A204.1 (cell line): ENCODE measurements around the gene EARS2.
"Not testable (repeated sequence)": the region's sequence is repeated elsewhere in the genome, so short reads cannot be mapped to it uniquely, and the experiment has no call there.

Experiments
- FAIRE-seq: peaks from 2 replicates; lab custom pipeline; 2012; peaks lifted over from hg19 to GRCh38; lab: Jason Lieb, UNC

The EARS2 gene

GRCh38 chr16:23556881-23557778 is at the start of gene EARS2, which contains the start of gene UBFD1:
EARS2 (minus strand) TSS chr16:23557350; CDS start chr16:23557343, 7 bp downstream.
UBFD1 (plus strand) TSS chr16:23557727; CDS start chr16:23557743, 16 bp downstream.
- peak; percentile 78 for FAIRE-seq

DNA sequence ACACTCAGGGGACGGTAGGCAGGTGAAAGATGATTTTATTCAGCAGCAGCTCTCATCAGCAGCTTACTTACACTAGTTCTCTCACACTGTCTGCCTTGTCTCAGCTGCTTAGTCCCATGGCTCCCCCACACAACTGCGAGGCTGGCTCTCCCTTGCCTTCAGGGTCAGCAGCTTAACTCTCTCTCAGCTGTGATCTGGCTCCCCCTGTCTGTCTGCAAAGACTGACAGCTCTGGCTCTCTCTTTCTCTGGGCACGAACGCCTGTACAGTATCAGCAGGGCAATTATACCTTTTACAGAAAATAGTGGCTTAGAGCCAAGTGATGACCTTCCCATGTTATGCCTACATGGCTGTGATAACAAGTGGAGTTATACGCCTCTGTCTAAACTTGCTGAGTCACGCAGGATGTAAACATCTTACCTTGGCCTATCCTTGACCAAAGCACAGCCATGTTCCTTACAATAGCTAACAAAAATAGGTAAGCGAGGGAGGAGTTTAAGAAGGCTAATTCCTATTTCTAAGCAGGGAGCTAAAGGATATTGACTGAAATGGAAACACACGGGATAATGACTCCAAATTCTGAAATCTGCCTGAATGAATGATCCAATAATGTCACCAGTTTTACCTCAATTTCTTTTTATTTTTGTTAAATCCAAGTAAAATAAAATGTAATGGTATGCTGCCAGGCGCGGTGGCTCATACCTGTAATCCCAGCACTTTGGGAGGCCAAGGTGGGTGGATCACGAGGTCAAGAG is 40.0 kb upstream of the EARS2 start:
- FAIRE-seq, result no peak

GRCh38 chr16:23595951-23596720 is 39.0 kb upstream of the EARS2 start, which contains the start of gene NDUFAB1:
NDUFAB1 (minus strand) TSS chr16:23596316; CDS start chr16:23596290, 26 bp downstream.
- no peak for FAIRE-seq

- FAIRE-seq, result no peak
Measured at GRCh38 chr16:23595246-23595950, 38.2 kb upstream of the EARS2 start.

DNA sequence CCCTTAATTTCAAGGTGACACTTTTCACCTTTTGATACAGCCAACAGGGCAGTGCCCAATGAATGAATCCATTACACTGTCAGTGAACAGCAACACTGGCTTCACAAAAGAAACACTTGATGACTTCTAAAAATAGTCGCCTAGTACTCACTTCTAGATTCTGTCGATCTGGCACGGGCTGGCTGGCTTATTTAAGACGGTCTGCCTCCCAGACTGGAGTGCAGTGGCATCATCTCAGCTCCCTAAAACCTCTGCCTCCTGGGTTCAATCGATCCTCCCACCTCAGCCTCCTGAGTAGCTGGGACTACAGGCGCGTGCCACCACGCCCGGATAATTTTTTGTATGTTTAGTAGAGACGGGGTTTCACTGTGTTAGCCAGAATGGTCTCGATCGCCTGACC is 37.0 kb upstream of the EARS2 start:
- FAIRE-seq, result no peak

- FAIRE-seq, result no peak
Measured at GRCh38 chr16:23590181-23590580, 33.0 kb upstream of the EARS2 start.

- FAIRE-seq, result no peak
Measured at GRCh38 chr16:23587726-23588125, 30.6 kb upstream of the EARS2 start.

- no peak for FAIRE-seq
Measured at GRCh38 chr16:23584186-23585076, 27.3 kb upstream of the EARS2 start.

DNA sequence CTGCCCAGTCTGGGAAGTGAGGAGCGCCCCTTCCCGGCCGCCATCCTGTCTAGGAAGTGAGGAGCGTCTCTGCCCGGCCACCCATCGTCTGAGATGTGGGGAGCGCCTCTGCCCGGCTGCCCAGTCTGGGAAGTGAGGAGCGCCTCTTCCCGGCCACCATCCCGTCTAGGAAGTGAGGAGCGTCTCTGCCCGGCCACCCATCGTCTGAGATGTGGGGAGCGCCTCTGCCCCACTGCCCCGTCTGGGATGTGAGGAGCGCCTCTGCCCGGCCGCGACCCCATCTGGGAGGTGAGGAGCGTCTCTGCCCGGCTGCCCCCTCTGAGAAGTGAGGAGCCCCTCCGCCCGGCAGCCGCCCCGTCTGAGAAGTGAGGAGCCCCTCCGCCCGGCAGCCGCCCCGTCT is 26.1 kb upstream of the EARS2 start:
- FAIRE-seq, result not testable (repeated sequence)

DNA sequence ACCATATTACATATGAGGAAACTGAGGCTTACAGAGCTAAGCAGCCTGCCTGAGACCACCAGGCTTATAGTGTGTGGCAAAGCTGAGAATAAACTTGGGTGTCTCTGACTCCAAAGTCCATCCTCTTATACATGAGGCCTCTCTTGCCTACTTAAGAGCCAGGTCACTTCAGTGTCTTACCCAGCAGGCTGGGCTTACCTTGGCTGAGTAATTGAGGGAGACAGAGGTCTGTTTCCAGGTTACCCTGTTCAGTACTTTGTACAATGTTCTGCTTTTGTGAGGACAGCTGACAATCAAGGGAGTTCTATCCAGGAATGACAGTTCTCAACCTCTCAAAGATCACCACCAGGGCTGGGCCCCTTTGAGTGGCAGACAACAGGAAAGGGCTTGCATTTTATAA is 24.6 kb upstream of the EARS2 start:
- no peak for FAIRE-seq

- no peak for FAIRE-seq
Measured at GRCh38 chr16:23580391-23580790, 23.2 kb upstream of the EARS2 start.

- no peak for FAIRE-seq
Measured at GRCh38 chr16:23579371-23579770, 22.2 kb upstream of the EARS2 start.

DNA sequence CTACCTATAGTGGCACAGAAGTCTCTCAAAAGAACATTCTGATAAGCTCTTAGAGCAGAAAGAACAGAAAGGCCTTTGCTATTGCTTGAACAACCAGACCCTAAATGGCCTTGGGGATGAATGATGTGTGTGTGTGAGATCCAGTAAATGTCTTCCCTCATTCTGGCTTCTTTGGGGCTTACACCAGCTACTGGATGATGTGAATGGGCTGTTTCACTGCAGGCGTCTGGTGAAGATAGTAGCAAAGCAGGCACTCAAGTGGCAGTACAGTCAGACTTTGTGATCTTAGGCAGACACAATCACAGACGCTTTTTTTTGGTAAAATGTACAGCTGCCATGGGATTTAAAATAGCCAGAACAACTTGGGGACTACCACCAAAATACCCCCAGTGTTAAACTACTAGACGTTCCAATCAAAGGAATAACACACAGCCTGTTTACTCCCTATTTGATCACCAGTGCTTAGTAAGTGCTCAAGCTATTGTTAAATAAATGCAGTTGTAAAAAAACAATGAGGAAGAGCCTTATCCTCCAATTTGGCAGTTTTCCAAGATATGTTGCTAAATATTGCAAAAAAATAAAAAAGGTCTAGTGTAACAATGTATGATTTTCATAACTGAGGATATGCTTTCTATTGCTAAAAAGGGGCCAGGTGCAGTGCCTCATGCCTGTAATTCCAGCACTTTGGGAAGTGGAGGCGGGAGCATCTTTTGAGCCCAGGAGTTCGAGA is 21.1 kb upstream of the EARS2 start:
- FAIRE-seq, result no peak

DNA sequence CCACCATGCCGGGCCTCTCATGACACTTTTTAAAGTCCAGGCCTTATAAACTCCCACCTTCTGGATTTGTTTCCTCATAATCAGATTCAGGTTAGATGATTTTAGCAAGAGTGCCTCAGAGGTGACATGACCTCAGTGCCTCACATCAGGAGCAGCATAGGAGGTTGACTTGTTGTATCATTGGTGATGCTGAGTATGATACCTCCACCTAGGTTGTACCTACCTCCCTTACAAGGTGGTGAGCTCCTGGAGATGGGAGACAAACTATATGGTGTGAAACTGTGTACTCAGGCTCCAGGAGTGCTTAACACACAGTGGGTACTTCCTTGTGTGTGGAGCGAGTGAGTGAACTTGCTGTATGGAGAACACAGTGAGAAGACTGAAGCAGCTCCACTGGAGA is 20.3 kb upstream of the EARS2 start:
- FAIRE-seq, result no peak

- no peak for FAIRE-seq
Measured at GRCh38 chr16:23575834-23576233, 18.7 kb upstream of the EARS2 start.

GRCh38 chr16:23573817-23574216 is 16.7 kb upstream of the EARS2 start:
- no peak for FAIRE-seq

- no peak for FAIRE-seq
Measured at GRCh38 chr16:23572394-23572793, 15.2 kb upstream of the EARS2 start.

GRCh38 chr16:23571895-23572294 is 14.7 kb upstream of the EARS2 start:
- FAIRE-seq, result no peak

DNA sequence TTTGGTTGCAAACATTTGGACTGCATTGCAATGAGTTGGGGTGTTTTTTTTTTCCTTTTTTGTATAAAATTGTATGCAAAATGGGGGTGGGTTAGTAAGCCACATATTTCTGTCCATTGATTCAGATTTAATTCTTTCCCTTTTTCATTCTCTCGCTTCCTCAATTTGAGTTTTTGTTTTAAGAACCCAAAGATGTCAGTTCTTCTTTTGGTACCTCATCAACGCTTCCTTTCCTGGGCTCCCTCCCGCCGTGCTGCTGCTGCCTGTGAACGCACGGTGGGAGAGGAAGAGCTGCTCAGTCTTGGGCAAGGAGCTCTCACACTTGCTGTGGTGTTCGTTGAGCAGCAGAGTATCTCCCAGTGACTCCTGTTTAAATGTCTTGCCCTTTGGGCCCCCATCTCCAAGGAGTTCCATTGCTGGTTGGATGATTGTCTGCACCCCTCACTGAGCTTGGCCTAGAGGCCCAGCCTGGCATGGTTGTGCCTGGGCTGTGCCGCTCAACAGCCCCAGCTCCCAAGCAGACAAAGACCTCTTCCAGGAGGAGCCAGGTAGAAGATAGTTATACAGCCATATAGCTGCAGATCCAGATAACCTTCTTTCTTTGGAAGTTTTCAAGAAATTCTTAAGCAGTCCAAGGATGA is 14.0 kb upstream of the EARS2 start:
- FAIRE-seq, result no peak

GRCh38 chr16:23567602-23568001 is 10.5 kb upstream of the EARS2 start:
- no peak for FAIRE-seq
